SK-N-SH (cell line): ENCODE data around the gene ECE1. TPM values are rescaled to one million over a fixed set of nuclear protein-coding genes. Genes with fewer than 3 reads are reported as not detected.

Experiments used
- CTCF ChIA-PET: fragments of 300-600, 350-600 bp; formaldehyde crosslinking; extraction: SDS; loops from one replicate; lab custom pipeline; 2021; lab: Yijun Ruan, JAX
- POLR2A ChIA-PET: fragments of 350-600 bp; sonication (Branson Sonifier 250); formaldehyde crosslinking; extraction: SDS; loops from one replicate; lab custom pipeline; 2020; ENCODE audit warnings: antibody characterized with exemption, inconsistent platforms; lab: Yijun Ruan, JAX
- DNase-seq: peaks from one replicate; pipeline ENCODE4 v3.0.0; 2012
- H2AFZ ChIP-seq: fragments of 200-600 bp; sonication (generic); 2 replicates; pipeline ENCODE4 v1.8.1; 2016; ENCODE audit warnings: antibody characterized with exemption, mild to moderate bottlenecking, low read depth
- H3F3A ChIP-seq: fragments of 200-600 bp; sonication (generic); replicated peaks from 2 replicates; pipeline ENCODE3; 2016; ENCODE audit warnings: antibody characterized with exemption, mild to moderate bottlenecking; ENCODE audit not compliant: insufficient read depth
- H3K27ac ChIP-seq, 2 experiments: fragments of 200-500 bp in 1 of 2; fragments of 200-600 bp in 1 of 2; sonication (Bioruptor generic) in 1 of 2; sonication (generic), shearing (Covaris generic) in 1 of 2; 2 replicates each; pipeline versions ENCODE4 v1.5.1 to v1.6.1; 2014 to 2016; ENCODE audit warnings: low read depth in 2 of 2, inconsistent platforms in 1 of 2, low read length in 1 of 2, mild to moderate bottlenecking in 1 of 2, mixed read lengths in 1 of 2
- H3K27me3 ChIP-seq: fragments of 200-600 bp; sonication (generic), shearing (Covaris generic); 2 replicates; pipeline ENCODE4 v1.6.1; 2016; ENCODE audit warnings: mixed run types; ENCODE audit not compliant: insufficient read depth
- H3K36me3 ChIP-seq, 2 experiments: fragments of 200-500 bp in 1 of 2; fragments of 200-600 bp in 1 of 2; sonication (Bioruptor generic) in 1 of 2; sonication (generic) in 1 of 2; replicated peaks in 1 of 2; 2 replicates each; pipeline versions ENCODE3 to v1.5.1; 2014 to 2016; ENCODE audit warnings: low read length in 1 of 2, mild to moderate bottlenecking in 1 of 2; ENCODE audit not compliant: insufficient read depth in 2 of 2, control insufficient read depth in 1 of 2
- H3K4me1 ChIP-seq, 2 experiments: fragments of 200-500 bp in 1 of 2; fragments of 200-600 bp in 1 of 2; sonication (Bioruptor generic) in 1 of 2; sonication (generic), shearing (Covaris generic) in 1 of 2; 2 replicates each; pipeline versions ENCODE4 v1.5.1 to v1.6.1; 2014 to 2016; ENCODE audit warnings: low read depth in 1 of 2, low read length in 1 of 2, mixed run types in 1 of 2; ENCODE audit not compliant: insufficient read depth in 2 of 2, control insufficient read depth in 1 of 2
- H3K4me2 ChIP-seq: fragments of 200-600 bp; sonication (generic), shearing (Covaris generic); 2 replicates; pipeline ENCODE4 v1.6.1; 2017; ENCODE audit warnings: mixed run types
- H3K4me3 ChIP-seq, 2 experiments: fragments of 200-500 bp in 1 of 2; fragments of 200-600 bp in 1 of 2; sonication (Bioruptor generic) in 1 of 2; sonication (generic), shearing (Covaris generic) in 1 of 2; 2 replicates each; pipeline versions ENCODE4 v1.5.1 to v1.8.1; 2014 to 2016; ENCODE audit warnings: low read depth in 2 of 2, inconsistent platforms in 1 of 2, low read length in 1 of 2, mild to moderate bottlenecking in 1 of 2, mixed read lengths in 1 of 2, moderate library complexity in 1 of 2
- H3K79me2 ChIP-seq: fragments of 200-600 bp; sonication (generic); 2 replicates; pipeline ENCODE4 v1.8.1; 2017; ENCODE audit warnings: mild to moderate bottlenecking; ENCODE audit not compliant: insufficient read depth
- H3K9ac ChIP-seq: fragments of 200-600 bp; sonication (generic); 2 replicates; pipeline ENCODE4 v1.6.1; 2017; ENCODE audit warnings: mixed run types
- H3K9me2 ChIP-seq: fragments of 200-600 bp; sonication (generic); 2 replicates; pipeline ENCODE4 v1.6.1; 2017; ENCODE audit warnings: mixed run types
- H3K9me3 ChIP-seq: fragments of 200-600 bp; sonication (generic); 2 replicates; pipeline ENCODE4 v1.6.1; 2017; ENCODE audit warnings: mixed run types, mild to moderate bottlenecking, moderate library complexity
- H4K20me1 ChIP-seq: fragments of 200-600 bp; sonication (generic); 2 replicates; pipeline ENCODE4 v1.6.1; 2017; ENCODE audit warnings: mild to moderate bottlenecking, mixed run types; ENCODE audit not compliant: insufficient read depth
- NRF1 ChIP-seq: IDR thresholded peaks from 2 replicates; pipeline ENCODE4 v1.6.1; 2012; ENCODE audit warnings: low read depth, mild to moderate bottlenecking, low read length
- POLR2AphosphoS5 ChIP-seq: IDR thresholded peaks from 2 replicates; pipeline ENCODE4 v1.6.1; 2012; ENCODE audit warnings: low read depth, low read length
- RFX5 ChIP-seq: IDR thresholded peaks from 2 replicates; pipeline ENCODE4 v1.6.1; 2012; ENCODE audit warnings: mild to moderate bottlenecking, improper control_type of control experiment, low read length
- SIN3A ChIP-seq: IDR thresholded peaks from 2 replicates; pipeline ENCODE4 v1.6.1; 2012; ENCODE audit warnings: low read depth, mild to moderate bottlenecking, low read length, moderate library complexity, borderline replicate concordance
- SMC3 ChIP-seq: IDR thresholded peaks from 2 replicates; pipeline ENCODE4 v1.6.1; 2012; ENCODE audit warnings: low read depth, low read length, improper control_type of control experiment
- TAF1 ChIP-seq: IDR thresholded peaks from 2 replicates; pipeline ENCODE4 v1.6.1; 2012; ENCODE audit warnings: low read depth, mild to moderate bottlenecking, low read length, moderate library complexity, borderline replicate concordance
- TCF12 ChIP-seq: IDR thresholded peaks from 2 replicates; pipeline ENCODE4 v1.4.0; 2012
- WGBS: methylation state at CpG from one replicate; pipeline ENCODE4 v1.1.6; 2017; ENCODE audit warnings: low lambda C conversion rate; 5-methylcytosine and 5-hydroxymethylcytosine counted together
- polyA plus RNA-seq, 3 experiments: library from polyadenylated mRNA; depleted of rRNA; stranded (reverse); fragments of >200 nt; gene quantifications; 2 replicates each; pipeline ENCODE4 v1.2.3, GENCODE V29; 2012
- TF ChIP-seq, protein P1 (sequence below): IDR thresholded peaks from 2 replicates; pipeline ENCODE4; 2012
- TF ChIP-seq, protein P2 (sequence below): fragments of 150-350 bp; IDR thresholded peaks from 2 replicates; pipeline ENCODE4 v1.6.1; 2017; ENCODE audit warnings: antibody characterized with exemption, low read length, low read depth, borderline replicate concordance

ECE1 gene
- polyA plus RNA-seq, 1 of the 3 experiments (the other 2 are of a cell fraction): 96.6 TPM

DNA sequence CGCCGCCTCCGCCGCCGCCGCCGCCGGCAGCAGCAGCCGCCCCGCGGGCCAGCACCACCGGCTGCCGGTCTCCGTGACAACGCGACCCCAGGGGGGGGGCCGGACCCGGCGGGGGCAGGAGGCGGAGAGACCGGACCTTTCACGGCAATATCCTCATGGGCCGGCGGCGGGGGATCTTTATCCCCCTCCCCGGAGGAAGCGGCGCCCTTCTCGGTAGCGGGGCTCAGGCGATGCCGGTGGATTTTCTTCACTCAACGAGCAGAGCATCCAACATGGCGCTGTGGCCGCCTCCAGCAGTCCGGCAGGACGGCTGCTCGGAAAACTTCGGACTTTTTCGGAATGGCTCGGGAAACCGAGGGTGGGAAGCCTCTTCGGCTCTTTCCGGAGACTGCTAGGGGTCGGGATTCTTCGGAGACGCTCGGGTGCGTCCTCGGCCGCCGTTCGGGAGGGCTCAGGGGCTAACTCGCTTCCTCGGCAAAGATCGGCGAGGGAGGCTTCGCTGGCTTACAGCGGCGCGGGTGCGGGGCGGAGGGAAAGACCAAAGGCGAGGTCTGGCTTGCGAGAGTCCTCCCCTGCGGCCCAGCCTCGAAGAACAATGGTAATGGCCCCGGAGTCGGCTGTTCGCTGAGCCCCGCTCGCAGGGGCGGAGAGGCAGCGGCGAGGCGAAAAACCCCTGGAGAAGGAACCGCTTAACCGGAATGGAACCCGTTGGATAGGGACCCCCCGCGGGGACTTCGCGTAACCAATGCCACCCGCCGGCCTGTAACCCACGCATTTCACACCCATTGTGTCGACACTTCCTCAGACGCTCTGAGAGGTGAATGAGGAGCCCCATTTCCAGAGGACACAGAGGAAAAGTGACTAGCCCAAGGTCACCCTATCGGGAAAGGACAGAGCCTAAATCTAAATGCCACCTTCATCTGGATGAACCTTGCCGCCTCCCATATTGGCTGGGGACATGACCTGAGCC is 113.4 kb downstream of the ECE1 start, which contains the start of gene EIF4G3 (continued):
- TF ChIP-seq, protein P1, sequence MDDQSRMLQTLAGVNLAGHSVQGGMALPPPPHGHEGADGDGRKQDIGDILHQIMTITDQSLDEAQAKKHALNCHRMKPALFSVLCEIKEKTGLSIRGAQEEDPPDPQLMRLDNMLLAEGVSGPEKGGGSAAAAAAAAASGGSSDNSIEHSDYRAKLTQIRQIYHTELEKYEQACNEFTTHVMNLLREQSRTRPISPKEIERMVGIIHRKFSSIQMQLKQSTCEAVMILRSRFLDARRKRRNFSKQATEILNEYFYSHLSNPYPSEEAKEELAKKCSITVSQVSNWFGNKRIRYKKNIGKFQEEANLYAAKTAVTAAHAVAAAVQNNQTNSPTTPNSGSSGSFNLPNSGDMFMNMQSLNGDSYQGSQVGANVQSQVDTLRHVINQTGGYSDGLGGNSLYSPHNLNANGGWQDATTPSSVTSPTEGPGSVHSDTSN: no peak
- TF ChIP-seq, protein P2, sequence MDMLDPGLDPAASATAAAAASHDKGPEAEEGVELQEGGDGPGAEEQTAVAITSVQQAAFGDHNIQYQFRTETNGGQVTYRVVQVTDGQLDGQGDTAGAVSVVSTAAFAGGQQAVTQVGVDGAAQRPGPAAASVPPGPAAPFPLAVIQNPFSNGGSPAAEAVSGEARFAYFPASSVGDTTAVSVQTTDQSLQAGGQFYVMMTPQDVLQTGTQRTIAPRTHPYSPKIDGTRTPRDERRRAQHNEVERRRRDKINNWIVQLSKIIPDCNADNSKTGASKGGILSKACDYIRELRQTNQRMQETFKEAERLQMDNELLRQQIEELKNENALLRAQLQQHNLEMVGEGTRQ: no peak
- TF ChIP-seq POLR2AphosphoS5 (peak; percentile 95), SMC3 (no peak; the same call in 1 of the 2 replicates), NRF1 (peak; percentile 26; the same call in 1 of the 2 replicates), SIN3A (no peak), TCF12 (no peak), RFX5 (no peak)
- TF ChIP-seq, all 33 proteins: peak for 9

DNA sequence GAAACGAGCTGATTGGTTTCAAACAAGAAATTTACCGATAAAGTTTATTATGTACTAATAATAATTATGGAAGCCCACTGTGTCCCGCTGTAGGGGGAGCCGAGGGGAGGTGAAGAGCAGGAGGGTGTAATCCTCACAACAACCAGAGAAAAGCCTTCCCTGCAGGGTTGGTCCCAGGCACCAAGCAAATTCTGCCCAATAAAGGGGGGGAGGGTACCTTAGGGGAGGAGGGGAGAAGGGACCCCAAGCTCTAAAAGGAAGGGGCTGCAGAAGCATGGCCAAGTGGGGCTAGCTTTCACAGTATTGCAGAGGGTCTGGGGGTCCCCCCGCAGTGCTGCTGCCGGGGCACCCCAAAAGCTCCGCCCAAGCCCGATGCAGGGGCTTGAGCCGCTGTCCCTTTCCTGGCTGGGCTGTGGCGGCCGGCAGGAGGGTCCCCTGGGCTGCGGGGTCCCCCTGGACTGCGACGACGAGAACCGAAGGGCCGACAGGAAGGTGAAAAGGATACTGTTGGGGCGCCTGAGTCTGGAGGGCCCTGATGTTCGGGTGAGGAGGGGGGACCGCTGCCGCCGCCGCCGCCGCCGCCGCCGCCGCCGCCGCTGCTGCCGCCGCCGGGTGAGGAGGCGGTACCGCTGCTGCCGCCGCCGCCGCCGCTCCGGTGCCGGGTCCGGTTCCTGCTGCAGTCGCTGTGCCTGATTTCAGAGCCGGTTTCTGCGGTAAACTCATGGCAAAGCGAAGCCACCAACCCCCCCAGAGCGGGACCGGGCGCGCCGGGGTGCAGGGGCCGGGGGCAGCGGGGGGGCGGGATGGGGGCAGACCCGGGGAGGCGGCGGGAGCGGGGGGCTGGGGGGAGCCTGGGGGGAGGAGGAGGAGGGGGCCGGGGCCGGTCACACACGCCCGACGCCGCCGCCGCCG is 114.3 kb downstream of the ECE1 start:
- WGBS: 1% methylated on average over 19 of the region's 69 CpGs

More for the DNA sequence above, 114.3 kb downstream of the ECE1 start:
- ChIA-PET CTCF (interaction anchor here (1.1 to 1.3 kb wide), 4 partner anchors 14 to 479 kb away, joined by 4 to 6 read pairs (median 5); no protein-coding TSS in a partner anchor), POLR2A (interaction anchor here (0.6 to 0.9 kb wide), 2 partner anchors 12 to 390 kb away, joined by 3 to 4 read pairs; no protein-coding TSS in a partner anchor)
- H3K4me2 ChIP-seq: peak overlapping the region; percentile 76
- no peaks in the 10 kb centered on the region for H3K27me3 ChIP-seq
- peak overlapping the region; percentile 86 for H3K9ac ChIP-seq
- no peaks in the 10 kb centered on the region for H3K9me2 ChIP-seq
- H3K9me3 ChIP-seq: no peaks in the 10 kb centered on the region
- H3F3A ChIP-seq: peaks cover 24% of the 10 kb centered on the region
- peak overlapping the region; percentile 76 to 90 for H3K27ac ChIP-seq
- peaks cover 0 to 3% of the 10 kb centered on the region in 2 experiments for H3K36me3 ChIP-seq
- H2AFZ ChIP-seq: no peak overlapping the region
- peak; percentile 72 for DNase-seq
- 0 out of 2 replicates have a peak, but pooled peaks have one; percentile 7 for TF ChIP-seq TAF1
- TF ChIP-seq SMC3: no peak
- peaks cover 51% of the 10 kb centered on the region for H3K79me2 ChIP-seq
- H3K4me3 ChIP-seq: peak overlapping the region; percentile 91 to 93
- H4K20me1 ChIP-seq: peaks cover 20% of the 10 kb centered on the region
- peaks cover 0 to 6% of the 10 kb centered on the region in 2 experiments; a peak in 3 of 4 replicates for H3K4me1 ChIP-seq
